H9 (cell line): Measurements from ENCODE around the gene CIART. TPM values are rescaled to one million over a fixed set of nuclear protein-coding genes. Genes with fewer than 3 reads are reported as not detected.
A peak's percentile ranks its signal among the peaks of the same experiment; 100 is the strongest.

Source experiments
- DNase-seq: peaks from one replicate; pipeline ENCODE4 v3.0.0-alpha.2; 2017
- H2AFZ ChIP-seq: one replicate; pipeline ENCODE4 v1.6.1; 2013; ENCODE audit warnings: mild to moderate bottlenecking, low read length, control low read depth, moderate library complexity
- H2AK5ac ChIP-seq: 2 replicates; pipeline ENCODE4 v1.6.1; 2013; ENCODE audit warnings: low read length, control low read depth, mixed read lengths; ENCODE audit not compliant: insufficient read length
- H2BK120ac ChIP-seq: one replicate; pipeline ENCODE4 v1.6.1; 2013; ENCODE audit warnings: low read depth, mild to moderate bottlenecking, low read length, control low read depth, inconsistent platforms; ENCODE audit not compliant: poor library complexity, severe bottlenecking
- H2BK12ac ChIP-seq: 2 replicates; pipeline ENCODE4 v1.6.1; 2013; ENCODE audit warnings: low read length, control low read depth, mixed read lengths, low read depth; ENCODE audit not compliant: insufficient read length
- H2BK15ac ChIP-seq: 2 replicates; pipeline ENCODE4 v1.6.1; 2013; ENCODE audit warnings: low read depth, low read length, control low read depth
- H2BK20ac ChIP-seq: one replicate; pipeline ENCODE4 v1.6.1; 2013; ENCODE audit warnings: low read depth, mild to moderate bottlenecking, low read length, control low read depth, inconsistent platforms; ENCODE audit not compliant: poor library complexity, severe bottlenecking
- H2BK5ac ChIP-seq: 2 replicates; pipeline ENCODE4 v1.6.1; 2013; ENCODE audit warnings: low read length, control low read depth, mixed read lengths; ENCODE audit not compliant: insufficient read length
- H3K14ac ChIP-seq: 2 replicates; pipeline ENCODE4 v1.6.1; 2013; ENCODE audit warnings: low read length, control low read depth; ENCODE audit not compliant: insufficient read depth
- H3K18ac ChIP-seq: 2 replicates; pipeline ENCODE4 v1.6.1; 2013; ENCODE audit warnings: low read depth, mild to moderate bottlenecking, mixed read lengths, low read length, control low read depth; ENCODE audit not compliant: insufficient read length
- H3K23ac ChIP-seq: 2 replicates; pipeline ENCODE4 v1.6.1; 2013; ENCODE audit warnings: low read length, control low read depth, mixed read lengths, low read depth; ENCODE audit not compliant: insufficient read length
- H3K23me2 ChIP-seq: 2 replicates; pipeline ENCODE4 v1.6.1; 2013; ENCODE audit warnings: low read depth, mild to moderate bottlenecking, mixed read lengths, low read length, control low read depth; ENCODE audit not compliant: insufficient read length, poor library complexity, severe bottlenecking
- H3K27ac ChIP-seq: 2 replicates; pipeline ENCODE4 v1.5.1; 2013; ENCODE audit warnings: low read length, control low read depth, mixed read lengths, low read depth; ENCODE audit not compliant: insufficient read length
- H3K27me3 ChIP-seq: 2 replicates; pipeline ENCODE4 v1.6.1; 2013; ENCODE audit warnings: low read length, control low read depth, inconsistent platforms; ENCODE audit not compliant: insufficient read depth
- H3K4ac ChIP-seq: 2 replicates; pipeline ENCODE4 v1.6.1; 2013; ENCODE audit warnings: low read depth, mild to moderate bottlenecking, control low read depth, inconsistent platforms, low read length, moderate library complexity
- H3K4me1 ChIP-seq: 2 replicates; pipeline ENCODE4 v1.6.1; 2013; ENCODE audit warnings: low read length, control low read depth, inconsistent platforms; ENCODE audit not compliant: insufficient read depth
- H3K4me2 ChIP-seq: 2 replicates; pipeline ENCODE4 v1.6.1; 2013; ENCODE audit warnings: low read length, control low read depth, mixed read lengths; ENCODE audit not compliant: insufficient read length, insufficient read depth
- H3K56ac ChIP-seq: 2 replicates; pipeline ENCODE4 v1.6.1; 2013; ENCODE audit warnings: low read depth, mild to moderate bottlenecking, mixed read lengths, low read length, control low read depth; ENCODE audit not compliant: insufficient read length
- H3K79me1 ChIP-seq: 2 replicates; pipeline ENCODE4 v1.6.1; 2013; ENCODE audit warnings: low read depth, mild to moderate bottlenecking, moderate library complexity, low read length, control low read depth, inconsistent platforms; ENCODE audit not compliant: insufficient read depth, poor library complexity, severe bottlenecking
- H3K79me2 ChIP-seq: 2 replicates; pipeline ENCODE4 v1.6.1; 2013; ENCODE audit warnings: low read length, control low read depth, inconsistent platforms; ENCODE audit not compliant: insufficient read depth
- H3K9ac ChIP-seq: 2 replicates; pipeline ENCODE4 v1.6.1; 2013; ENCODE audit warnings: low read length, control low read depth, mixed read lengths; ENCODE audit not compliant: insufficient read length; ENCODE audit errors: extremely low read depth
- H3K9me3 ChIP-seq: one replicate; pipeline ENCODE4 v1.6.1; 2013; ENCODE audit warnings: low read depth, low read length, inconsistent platforms; ENCODE audit not compliant: control insufficient read depth
- H3T11ph ChIP-seq: one replicate; pipeline ENCODE4 v1.6.1; 2013; ENCODE audit warnings: mild to moderate bottlenecking, low read length, control low read depth, inconsistent platforms
- H4K20me1 ChIP-seq: one replicate; pipeline ENCODE4 v1.6.1; 2013; ENCODE audit not compliant: control insufficient read depth, insufficient read length, insufficient read depth
- H4K5ac ChIP-seq: 2 replicates; pipeline ENCODE4 v1.6.1; 2013; ENCODE audit warnings: low read depth, mild to moderate bottlenecking, mixed read lengths, low read length, control low read depth; ENCODE audit not compliant: insufficient read length
- H4K8ac ChIP-seq: replicated peaks from 2 replicates; pipeline ENCODE4 v1.6.1; 2013; ENCODE audit warnings: low read length, control low read depth, mixed read lengths, low read depth; ENCODE audit not compliant: insufficient read length
- H4K91ac ChIP-seq: 2 replicates; pipeline ENCODE4 v1.6.1; 2013; ENCODE audit warnings: low read depth, mild to moderate bottlenecking, moderate library complexity, mixed read lengths, low read length, control low read depth; ENCODE audit not compliant: insufficient read length
- H3K27ac Mint-ChIP-seq, 3 experiments: 2 replicates in 2 of 3; 3 replicates in 1 of 3; pipeline ENCODE4 v1.8.0; 2020 to 2021; ENCODE audit warnings: mixed read lengths in 3 of 3, mild to moderate bottlenecking in 1 of 3, moderate library complexity in 1 of 3
- H3K27me3 Mint-ChIP-seq: 2 replicates; pipeline ENCODE4 v1.8.0; 2021; ENCODE audit warnings: low read depth, mild to moderate bottlenecking, moderate library complexity, mixed read lengths
- H3K36me3 Mint-ChIP-seq, 3 experiments: 2 replicates in 2 of 3; 3 replicates in 1 of 3; pipeline ENCODE4 v1.8.0; 2020 to 2021; ENCODE audit warnings: low read depth in 3 of 3, mixed read lengths in 3 of 3; ENCODE audit not compliant: insufficient read depth in 1 of 3
- H3K4me1 Mint-ChIP-seq, 2 experiments: 2 replicates each; pipeline ENCODE4 v1.8.0; 2020; ENCODE audit warnings: mixed read lengths in 2 of 2
- H3K4me3 Mint-ChIP-seq, 2 experiments: 2 replicates in 1 of 2; 3 replicates in 1 of 2; pipeline ENCODE4 v1.8.0; 2020 to 2021; ENCODE audit warnings: mild to moderate bottlenecking in 2 of 2, mixed read lengths in 2 of 2, moderate library complexity in 1 of 2
- H3K9me3 Mint-ChIP-seq, 2 experiments: 2 replicates in 1 of 2; 3 replicates in 1 of 2; pipeline ENCODE4 v1.8.0; 2020; ENCODE audit warnings: mild to moderate bottlenecking in 2 of 2, mixed read lengths in 2 of 2, moderate library complexity in 1 of 2
- WGBS: extraction: QIAGEN DNeasy Blood & Tissue Kit; methylation state at CpG from one replicate; pipeline ENCODE4 v1.1.7; 2013; ENCODE audit warnings: missing lambda C conversion rate, low lambda C conversion rate, mixed read lengths; ENCODE audit not compliant: insufficient read length; ENCODE audit errors: extremely low coverage; 5-methylcytosine and 5-hydroxymethylcytosine counted together
- total RNA-seq: library from RNA; stranded (reverse); gene quantifications from 2 replicates; pipeline ENCODE4 v1.2.1, GENCODE V29; 2021
- TF ChIP-seq, protein P1 (sequence below): fragments of 200-600 bp; sonication (generic); conservative IDR thresholded peaks from 3 replicates; pipeline ENCODE4 v1.8.0; 2021; ENCODE audit warnings: antibody characterized with exemption, mild to moderate bottlenecking

CIART gene
- total RNA-seq, 1 experiment from 2014 or later: 15.6 TPM

DNA sequence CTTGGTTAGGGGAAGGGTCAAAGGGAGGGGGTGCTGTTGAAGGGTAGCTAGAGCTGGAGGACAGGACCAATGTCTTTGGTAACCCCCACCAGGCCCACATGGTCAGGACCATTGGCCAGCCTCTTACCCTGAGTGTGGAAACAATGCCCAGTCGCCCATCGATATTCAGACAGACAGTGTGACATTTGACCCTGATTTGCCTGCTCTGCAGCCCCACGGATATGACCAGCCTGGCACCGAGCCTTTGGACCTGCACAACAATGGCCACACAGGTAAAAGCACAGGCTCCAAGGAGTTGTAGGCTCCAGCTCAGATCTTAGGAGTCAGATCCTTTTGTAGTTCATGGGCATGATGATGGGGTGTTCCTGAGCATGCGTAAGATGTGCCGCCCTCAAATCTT lies 21.0 kb upstream of the CIART start:
- Mint-ChIP-seq H3K27ac (no peak overlapping the region), H3K4me1 (peaks cover 39 to 45% of the 10 kb centered on the region in 2 experiments), H3K36me3 (peaks cover 30 to 55% (median 51%) of the 10 kb centered on the region in 3 experiments), H3K4me3 (peak overlapping the region in 1 of 2 experiments; percentile 65; a peak in 2 of 5 replicates), H3K27me3 (no peaks in the 10 kb centered on the region), H3K9me3 (no peaks in the 10 kb centered on the region; a peak in 1 of 5 replicates)
- Histone ChIP-seq H2BK15ac (no peak overlapping the region), H3T11ph (no peak overlapping the region), H3K56ac (no peak overlapping the region), H2BK12ac (no peak overlapping the region), H3K79me2 (no peaks in the 10 kb centered on the region; the same call in 1 of the 2 replicates), H3K4me2 (no peak overlapping the region), H3K23ac (no peak overlapping the region), H2BK5ac (no peak overlapping the region), H4K8ac (no peak overlapping the region), H3K9me3 (no peaks in the 10 kb centered on the region), H3K14ac (no peak overlapping the region), H3K23me2 (peaks cover 39% of the 10 kb centered on the region), H3K4me1 (peaks cover 6% of the 10 kb centered on the region; the same call in 1 of the 2 replicates), H3K79me1 (no peaks in the 10 kb centered on the region), H2BK120ac (no peak overlapping the region), H4K20me1 (no peaks in the 10 kb centered on the region), H4K5ac (no peak overlapping the region), H4K91ac (no peak overlapping the region), H2AFZ (no peak overlapping the region), H3K18ac (no peak overlapping the region), H3K9ac (no peak overlapping the region), H2BK20ac (no peak overlapping the region), H3K27me3 (no peaks in the 10 kb centered on the region), H3K27ac (no peak overlapping the region), H2AK5ac (no peak overlapping the region), H3K4ac (no peak overlapping the region)
- TF ChIP-seq, protein P1, sequence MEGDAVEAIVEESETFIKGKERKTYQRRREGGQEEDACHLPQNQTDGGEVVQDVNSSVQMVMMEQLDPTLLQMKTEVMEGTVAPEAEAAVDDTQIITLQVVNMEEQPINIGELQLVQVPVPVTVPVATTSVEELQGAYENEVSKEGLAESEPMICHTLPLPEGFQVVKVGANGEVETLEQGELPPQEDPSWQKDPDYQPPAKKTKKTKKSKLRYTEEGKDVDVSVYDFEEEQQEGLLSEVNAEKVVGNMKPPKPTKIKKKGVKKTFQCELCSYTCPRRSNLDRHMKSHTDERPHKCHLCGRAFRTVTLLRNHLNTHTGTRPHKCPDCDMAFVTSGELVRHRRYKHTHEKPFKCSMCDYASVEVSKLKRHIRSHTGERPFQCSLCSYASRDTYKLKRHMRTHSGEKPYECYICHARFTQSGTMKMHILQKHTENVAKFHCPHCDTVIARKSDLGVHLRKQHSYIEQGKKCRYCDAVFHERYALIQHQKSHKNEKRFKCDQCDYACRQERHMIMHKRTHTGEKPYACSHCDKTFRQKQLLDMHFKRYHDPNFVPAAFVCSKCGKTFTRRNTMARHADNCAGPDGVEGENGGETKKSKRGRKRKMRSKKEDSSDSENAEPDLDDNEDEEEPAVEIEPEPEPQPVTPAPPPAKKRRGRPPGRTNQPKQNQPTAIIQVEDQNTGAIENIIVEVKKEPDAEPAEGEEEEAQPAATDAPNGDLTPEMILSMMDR: no peak
- DNase-seq: no peak
- WGBS: no CpG with 5 or more reads among the region's 6 CpGs
